ENCODE data around the gene LSS.

Gene LSS

DNA sequence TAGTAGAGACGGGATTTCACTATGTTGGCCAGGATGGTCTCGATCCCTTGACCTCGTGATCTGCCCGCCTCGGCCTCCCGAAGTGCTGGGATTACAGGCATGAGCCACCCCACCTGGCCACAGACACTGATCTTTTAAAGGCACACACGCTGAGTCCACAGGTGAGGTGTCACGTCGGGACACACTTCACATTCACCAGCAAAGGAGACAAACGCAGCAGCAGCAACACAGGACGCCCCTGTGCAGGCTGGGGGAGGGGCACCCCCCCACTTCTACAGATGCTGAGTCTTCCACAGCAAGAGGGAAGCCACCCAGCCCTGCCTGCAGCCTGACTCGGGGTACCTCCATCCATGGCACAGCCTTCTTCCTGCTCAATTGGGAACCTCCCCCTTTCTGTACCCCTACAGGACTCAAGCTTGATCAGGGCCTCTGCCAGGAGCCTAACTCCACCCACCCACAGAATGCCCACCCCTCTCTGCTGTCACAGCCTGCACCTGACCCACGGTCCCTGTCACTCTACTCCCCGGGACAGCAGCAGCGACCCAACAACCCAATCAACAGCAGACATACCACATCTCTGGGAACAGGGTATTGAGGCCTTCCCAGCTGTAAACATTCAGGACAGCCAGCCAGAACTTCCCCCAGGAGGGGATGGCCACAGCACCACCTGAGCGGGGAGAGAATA, 9.5 kb downstream of the LSS start:
- DNase-seq: no peak

DNA sequence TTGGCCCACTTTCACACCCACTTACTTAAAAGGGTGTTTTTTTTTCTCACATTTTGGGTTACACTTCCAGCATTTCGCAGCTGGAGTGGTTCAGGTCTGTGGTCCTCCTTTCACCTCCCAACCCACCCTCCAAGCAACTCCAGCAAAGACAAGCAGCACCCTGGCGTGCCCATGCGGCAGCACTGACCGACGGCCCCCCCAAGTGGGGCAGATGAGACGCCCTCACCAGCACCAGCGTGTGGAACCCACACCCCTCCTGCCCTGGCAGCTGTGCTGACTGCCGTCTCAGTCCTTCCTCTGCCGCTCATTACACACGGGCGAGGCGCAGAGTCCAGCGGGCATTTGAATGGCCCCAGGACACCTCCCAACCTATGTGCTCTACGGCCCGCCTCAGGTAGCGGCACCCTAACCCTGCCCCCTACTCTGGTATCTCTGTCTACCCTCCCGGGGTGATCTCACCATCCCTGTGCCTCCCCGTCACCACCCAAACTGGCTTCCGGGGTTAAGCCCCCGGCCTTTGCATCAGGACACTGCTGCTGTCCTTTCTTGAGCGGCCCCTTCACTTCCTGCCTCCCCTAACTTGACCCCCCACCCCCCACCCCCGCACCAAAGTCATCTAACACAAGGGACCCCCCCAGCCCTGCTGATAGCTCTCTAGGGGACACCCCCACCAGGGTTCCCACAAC, 10.9 kb downstream of the LSS start:
- DNase-seq: no peak

DNA sequence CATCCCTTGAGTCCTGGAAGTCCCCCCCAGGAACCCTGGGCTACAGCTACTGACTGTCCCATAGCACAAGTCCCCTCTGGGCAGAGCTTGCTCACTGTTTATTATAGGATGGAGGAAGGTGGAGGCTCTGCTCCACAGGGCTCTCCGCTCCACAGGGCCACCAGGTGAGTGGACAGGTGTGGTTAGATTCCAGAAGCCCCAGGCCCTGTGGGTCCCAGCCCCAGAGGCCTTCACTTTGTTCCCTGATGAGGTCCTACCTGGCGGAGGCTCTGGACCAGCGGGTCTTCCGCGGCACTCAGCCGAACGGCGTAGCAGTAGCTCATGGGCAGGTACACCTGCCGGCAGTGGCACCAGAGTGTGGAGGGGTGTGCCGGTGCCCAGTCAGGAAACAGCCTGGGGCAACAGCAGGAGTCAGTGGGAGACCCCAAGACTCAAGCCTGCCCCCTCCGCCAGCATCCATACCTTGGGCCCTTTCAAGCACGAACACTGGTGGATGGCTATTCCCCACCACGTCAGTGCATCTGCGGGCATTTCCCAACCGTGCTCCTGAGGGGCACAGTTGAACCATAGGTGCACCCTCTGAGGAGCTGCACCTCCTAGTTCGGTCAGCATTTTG, 12.3 kb downstream of the LSS start:
- DNase-seq: no peak

DNA sequence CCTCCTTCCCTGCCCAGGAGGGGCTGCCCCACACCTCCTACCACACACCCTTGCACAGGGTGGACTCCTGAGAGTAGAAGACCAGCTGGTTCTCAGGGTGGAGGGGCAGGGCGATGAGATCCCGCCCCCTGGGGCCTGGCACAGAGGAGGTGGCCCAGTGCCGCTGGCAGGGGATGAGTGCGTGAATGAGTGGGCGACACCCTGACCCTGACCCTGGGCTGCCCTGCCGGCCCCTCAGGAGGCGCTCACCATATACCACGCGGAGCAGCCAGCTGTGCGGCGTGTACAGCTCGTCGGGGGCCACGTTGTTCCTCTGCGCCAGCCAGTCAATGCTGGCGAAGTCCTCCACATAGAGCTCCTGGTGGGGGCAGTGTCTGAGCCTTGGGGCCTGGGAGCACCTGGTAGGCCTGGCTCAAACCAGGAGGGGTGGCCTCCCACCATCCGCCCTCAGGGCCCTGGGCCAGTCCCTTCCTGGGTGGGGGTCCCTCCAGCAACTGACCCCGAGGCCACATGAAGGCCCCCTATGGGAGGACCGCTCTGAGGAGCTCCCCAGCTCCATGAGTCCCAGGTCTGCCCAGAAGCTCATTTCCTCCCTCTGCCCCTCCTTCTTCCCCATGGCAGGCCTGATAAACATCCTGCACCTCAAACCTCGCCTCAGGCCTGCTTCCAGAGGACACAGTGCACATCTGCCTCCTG, 13.0 kb downstream of the LSS start:
- no peak for DNase-seq

DNA sequence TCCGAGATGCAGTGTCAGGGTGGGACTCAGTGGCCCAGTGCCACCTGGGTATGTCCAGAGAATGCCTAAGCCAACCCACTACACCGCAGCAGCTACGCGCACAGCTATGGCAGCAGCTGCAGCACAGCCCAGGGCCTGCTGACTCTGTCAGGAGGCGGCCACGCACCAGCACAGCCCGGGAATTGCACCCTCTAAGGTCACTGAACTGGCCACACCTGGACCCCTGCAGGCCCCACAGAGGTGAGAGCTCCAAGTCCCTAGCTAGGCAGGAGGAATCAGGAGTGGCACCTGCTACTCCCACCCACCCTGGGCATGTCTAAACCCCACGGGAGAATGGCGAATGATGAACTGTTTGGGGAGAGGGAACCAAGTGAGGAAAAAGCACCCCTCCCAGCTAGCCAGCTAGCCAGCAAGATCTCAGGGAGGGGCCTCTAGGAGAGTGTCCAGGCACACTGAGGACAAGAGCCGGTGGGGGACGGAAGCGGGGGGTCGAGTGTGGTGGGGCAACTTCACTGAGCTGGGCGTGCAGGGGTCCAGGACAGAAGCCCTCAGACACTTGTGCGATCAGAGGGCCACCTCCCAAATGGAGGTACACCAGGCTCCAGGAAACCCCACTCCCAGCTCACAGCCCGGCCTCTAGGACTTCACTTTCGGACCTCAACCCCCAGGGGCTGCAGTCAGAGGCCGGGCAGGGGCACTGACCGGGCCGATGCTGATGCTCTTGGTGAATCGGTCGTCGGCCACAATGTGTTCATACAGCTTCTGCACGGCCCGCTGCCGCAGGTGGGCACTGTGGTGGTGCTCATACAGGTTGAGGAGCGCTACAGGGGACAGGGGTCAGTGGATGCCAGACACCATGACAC, 13.9 kb downstream of the LSS start:
- no peak for DNase-seq

DNA sequence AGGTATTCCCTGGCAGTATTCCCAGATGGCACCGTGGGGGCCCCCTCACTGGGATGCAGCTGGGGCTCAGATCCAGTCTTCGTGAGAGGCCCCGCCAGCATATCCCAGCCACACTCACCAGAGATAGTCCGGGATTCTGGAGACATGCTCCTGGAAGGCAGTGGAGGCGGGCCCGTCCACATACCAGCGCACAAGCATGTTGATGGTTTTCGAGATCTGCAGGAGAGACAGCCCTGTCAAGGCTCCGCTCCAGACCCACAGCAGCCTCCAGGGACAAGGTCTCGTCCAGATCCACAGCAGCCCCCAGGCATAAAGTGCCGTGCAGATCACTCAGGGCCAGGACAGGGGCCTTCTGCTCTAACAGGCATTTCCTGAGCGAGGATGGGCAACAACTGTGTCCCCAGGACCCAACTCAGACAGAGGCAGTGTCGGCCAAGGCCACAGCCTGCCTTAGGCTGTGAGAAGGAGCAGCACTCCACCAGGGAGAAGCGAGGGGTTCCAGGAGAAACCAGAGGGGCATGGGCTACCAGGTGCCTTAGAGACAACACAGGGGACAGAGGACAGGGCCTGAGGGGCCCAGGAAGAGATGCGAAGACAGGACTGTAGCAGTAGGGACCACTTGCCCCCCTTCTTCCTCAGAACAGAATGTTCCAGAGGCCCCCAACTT, 14.8 kb downstream of the LSS start:
- DNase-seq: no peak

DNA sequence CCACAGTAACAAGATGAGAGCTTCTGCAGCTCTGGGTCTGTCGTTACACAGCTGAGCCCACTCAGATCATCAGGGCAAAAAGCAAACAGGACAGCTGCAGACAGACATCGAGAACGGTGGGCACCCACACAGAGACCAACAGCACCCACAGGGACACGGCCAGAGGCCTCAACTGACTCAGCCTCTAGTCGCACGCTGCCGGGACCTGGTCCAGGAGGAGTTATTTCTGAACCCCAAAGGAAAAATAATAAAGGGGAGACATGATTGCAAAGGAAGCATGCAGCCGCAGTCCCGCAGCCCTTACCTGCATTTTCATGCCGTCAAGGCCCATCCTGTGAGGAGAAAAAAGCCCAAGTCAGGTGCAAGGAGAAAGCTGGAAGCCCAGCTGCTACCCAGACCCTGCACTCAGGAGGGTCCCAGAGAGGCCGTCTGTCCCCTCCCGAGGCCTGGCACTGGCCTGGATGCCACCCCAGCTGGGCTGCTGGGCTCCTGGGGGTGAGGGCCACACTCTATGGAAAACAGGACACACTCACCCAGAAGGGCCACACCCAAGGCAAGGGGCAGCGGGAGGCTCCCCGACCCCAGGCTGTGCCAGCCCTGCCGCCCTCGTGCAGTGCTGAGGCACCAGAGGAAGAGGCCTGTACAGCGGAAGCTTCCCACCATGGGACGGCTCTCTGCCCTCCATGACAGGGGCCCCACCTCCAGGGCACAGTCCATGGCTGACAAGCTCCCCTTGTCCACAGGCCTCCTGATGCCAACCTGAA, 15.7 kb downstream of the LSS start:
- DNase-seq: no peak

DNA sequence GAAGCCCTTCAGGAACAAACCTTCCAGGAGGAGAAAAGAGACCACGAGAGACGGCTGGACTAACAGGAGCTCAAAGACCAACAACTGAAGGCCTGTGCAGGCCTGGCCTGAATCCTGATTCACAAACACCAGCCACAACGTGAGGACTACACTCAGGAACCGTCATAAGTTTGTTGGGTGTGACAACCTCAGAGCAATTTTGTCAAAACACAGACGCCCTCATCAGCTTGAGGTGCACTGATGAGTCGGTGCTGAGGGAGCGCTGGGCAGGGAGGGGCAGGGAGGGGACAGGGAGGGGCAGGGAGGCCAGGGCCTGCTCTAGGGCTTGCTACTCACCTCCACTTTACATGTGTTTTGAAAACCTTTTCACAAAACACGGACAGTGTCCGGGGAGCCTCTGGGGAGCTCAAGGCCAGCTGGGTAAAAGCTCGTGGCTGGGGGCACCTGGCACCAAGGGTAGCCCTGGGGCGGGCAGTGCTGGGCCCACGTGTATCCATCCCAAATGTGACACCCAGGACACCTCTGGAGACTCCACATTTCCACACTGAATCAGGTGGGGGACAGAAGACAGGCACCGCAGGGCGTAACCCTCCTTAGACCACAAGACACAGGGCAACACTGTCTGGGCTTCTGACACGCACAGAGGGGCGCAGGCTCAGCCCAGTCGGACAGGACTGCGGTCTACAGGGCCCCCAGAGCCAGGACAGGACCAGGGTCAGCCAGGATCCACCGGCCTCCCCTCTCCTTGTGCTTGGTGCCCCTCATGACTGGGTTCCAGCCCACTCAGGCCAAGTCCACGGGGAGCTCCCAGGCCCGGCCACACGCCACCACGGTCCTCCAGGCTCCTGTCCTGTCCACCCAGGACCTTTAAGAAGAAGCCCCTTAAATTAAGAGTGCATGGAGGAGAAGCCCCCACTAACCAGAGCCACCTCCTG, 16.5 kb downstream of the LSS start:
- no peak for DNase-seq

DNA sequence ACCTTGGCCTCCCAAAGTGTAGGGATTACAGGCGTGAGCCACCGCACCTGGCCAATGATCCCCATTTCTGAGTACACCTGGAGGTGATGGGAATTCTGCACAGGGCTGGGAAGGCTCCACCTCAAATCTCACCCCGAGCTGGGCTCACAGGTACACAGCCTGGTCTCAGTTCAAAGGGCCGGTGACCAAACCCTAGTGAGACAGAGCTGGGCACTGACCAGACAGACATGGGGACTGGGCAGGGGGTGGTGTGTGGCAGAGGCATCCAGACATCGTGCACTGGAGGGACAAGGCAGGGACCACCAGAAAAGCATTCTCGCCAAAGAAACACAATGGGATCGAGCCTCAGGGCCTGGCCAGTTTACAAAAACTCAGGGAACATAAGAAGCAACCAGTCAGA, 17.2 kb downstream of the LSS start:
- DNase-seq: no peak

DNA sequence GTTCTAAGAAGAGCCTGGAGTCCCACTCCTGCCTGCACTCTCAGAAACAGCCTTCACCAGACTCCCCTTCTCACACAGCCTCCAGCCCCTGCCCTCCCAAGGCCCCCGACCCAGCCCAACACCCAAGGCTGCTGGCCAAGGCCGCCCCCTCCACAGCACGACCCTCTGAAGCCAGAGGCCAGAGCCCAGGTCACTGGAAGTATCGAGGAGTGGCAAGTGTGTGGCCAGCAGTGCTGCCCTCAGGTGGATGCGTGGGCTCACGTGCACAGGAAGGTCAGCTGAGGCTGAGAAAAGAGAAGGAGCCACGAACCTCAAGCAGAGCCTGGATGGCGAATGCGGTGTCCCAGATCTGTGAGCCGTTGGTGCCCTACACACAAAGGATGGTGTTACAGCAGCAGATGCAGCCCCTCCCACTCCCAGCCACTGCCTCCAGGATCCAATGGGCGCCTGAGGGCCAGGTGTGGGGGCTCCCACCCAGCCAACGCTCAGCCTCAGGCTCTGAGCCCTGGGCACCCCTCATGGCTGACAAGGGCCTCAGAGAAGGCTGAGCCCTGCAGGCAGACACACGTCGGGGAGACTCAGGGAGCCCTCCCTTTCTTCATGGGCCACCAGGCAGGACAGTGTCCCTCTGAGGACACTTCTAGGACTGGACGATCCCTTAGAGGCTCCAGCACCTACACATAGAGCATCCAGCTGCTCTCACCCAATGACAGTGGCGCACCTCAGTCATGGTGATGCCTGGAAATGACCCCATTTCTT, 18.0 kb downstream of the LSS start:
- no peak for DNase-seq

DNA sequence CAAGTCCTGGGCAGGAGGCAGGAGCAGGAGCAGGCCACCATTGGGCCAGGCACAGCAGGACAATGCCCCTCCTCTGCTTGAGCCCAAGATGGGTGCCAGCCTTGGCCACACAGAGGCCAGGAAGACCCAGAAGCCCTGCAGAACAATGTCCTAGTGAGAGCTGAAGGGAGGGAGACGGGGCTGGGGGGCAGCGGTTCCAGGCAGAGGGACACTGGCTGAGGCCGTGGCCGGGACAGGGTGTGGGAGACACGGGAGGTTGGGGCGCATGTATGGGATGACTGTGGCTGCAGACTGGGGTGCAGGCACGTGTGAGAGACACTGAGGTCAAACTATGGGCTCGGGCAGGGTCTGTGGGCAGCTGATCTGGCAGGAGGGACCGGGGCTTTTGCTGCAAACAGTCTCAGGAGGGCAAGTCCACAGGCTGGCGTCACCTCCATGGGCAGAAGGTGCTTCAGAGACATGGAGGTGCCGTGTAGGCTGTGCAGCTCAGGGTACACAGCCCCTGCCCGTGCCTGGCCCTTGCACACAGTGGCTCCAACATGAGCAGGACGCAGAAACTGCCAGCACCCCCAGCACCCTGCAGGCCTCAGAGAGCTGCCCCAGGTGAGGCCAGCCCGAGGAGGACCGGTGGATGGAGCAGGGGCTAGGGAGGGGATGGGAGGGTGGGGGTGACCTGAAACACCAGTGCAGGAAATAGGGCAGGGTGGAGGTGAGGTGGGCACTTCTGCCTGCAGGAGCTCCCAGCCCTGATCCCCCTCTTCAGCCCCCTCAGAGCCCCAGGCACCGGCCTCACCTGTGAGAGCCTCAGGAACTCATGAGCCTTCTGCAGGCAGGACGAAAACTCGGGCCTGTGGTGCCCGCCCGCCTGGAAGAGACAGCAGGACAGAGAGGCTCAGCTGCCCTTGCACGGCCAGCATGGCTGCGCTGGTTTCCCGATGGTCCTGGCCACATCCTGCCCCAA, 19.5 kb downstream of the LSS start:
- no peak for DNase-seq

DNA sequence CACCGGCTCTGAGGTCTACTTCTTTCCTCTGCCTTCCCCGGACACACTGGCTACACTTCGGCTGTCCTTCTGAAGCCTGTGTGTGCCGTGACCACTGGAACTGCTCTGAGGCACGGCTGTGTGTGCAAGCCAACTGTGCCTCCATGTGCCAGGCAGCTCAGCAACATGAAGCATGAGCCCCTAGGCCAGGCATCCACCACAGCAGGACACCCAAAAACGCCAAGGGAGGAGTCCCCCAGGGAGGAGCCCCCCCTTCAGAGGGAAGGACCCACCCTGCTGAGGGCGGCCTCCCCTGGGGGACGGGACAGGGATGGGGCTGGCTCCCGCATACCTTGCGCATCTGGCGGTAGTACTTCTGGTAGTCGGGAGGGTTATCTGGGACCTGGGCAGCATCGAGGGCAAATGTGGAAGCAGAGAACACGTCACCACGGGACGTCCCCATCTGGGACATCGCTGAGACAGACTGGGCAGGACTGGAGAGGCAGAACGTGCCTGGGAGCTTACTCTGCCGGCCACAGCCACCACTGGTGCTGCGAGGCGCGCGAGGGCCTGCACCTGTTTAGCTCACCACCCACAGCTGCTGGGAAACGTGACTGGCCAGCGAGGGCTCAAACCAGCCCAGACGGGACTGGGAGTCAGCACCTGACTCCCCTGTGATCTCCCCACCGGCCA, 20.5 kb downstream of the LSS start:
- no peak for DNase-seq

DNA sequence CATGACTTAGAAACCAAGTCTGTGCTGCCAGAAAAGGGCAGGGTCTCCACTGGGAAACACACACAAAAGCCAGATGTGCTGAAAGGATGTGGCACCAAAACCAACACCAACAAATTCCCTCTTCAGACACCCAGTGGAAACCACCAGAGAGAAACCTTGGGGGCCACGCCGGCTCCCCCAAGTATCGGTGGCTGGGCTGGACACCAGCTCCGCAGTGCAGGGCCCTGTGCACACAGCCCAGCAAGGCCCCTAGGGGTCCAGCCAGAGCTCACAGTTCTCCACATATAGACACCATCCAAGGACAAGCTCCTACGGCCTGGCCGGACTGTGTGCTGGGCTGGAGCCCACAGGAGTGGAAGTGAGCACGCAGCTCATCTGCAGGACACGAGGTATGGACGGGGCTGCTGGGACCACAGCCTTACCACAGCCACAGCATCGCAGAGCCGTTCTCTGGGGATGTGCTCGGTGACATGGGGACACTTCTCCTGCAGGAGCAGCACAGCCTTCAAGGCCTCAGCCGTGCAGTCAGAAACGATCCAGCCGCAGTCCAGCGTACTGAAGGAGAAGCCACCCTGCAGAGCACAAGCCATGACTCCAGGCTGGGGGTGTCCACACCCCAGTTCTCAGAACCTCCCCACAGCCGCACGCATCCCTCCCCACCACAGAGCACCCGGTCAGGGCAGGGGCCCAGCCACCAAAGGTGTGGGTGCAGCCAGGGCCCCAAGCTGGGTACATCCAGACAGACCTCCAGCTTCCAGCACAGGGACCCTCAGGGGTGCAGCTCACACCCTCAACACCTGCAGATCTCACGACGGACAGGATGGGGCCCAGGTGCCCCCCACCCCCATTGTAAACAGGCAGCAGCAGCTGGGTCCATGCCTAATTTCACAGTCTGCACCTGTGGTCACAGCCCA, 21.3 kb downstream of the LSS start:
- no peak for DNase-seq

DNA sequence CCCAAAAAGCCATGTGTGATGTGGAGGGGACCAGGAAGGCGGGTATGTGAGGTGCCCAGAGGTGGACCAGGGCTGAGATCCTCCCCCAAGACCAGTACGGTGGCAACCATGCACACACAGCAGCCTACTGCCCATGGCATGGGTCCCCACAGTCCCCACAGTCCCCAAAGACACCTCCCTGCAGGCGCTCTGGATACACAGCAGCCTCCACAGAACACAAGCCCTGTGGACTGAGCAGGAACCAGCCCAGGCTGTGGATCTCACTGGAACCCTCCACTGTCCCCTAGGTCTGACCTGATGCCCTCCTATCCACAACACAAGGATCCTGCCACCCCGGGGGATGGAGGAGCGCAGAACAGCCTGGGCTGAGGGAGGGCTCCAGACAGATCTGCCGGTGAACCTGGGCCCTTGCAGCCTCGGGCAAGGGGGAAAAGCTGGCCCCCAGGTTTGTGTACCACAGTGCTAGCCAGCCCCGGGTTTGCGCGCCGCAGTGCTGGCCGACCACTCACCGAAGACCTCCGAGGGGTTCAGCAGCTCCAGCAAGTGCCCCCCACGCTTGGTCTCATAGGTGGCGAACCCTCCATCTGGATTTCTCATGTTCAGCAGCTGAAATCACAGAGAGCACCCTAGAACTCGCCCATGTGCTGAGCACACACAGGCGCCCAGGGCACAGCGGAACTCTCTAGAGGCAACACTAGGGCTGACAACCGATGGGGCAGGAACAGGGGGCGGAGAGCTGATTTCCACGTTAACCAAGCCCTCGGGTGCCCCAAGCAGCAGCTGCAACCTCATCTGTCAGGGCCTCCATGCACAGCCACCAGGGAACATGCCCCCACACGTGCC, 22.2 kb downstream of the LSS start:
- DNase-seq: no peak

DNA sequence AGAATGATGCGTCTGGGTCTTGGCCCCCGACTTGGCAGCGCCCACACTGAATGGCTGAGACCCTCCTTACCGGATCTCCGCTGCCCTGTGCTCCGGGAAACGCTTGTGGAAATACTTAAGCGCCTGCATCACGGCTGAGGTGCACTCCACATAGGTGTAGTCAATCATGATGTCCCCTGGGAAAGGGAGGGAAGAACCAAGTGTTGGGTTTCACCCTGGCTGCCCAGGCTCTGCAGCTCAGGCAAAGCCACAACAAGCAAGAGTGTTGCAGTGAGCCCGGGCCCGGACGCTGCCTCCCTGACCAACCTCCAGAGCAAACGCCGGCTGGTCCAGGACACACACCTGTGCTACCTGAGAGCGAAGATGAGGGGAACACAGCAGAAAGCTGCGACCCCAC, 22.8 kb downstream of the LSS start:
- DNase-seq: peak; percentile 72 to 86

DNA sequence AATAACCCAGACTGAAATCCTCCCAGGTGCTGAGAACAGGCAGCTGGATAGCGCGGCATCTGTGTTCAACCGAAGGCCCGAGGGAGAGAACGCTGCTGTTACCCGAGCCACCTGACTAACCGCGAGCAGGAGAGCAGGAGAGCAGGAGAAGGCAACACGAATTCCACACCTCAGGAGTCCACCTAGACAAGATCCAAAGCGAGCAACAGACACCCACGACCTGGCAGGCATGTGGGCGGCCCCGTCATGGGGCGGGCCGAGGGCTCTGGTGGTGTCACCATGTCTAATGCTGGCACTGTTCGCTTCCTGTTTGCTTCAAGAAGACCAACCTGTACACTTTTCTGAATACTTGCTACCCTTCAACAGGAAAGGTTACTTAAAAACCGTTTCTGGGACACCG, 23.4 kb downstream of the LSS start:
- peak; percentile 19 to 64 for DNase-seq

Measured in NCI-H187 (cell line).